SK-N-SH (cell line): ENCODE data around the gene KIF1A. TPM values are rescaled to one million over a fixed set of nuclear protein-coding genes. Genes with fewer than 3 reads are reported as not detected.

Experiments used
- CTCF ChIA-PET: fragments of 300-600, 350-600 bp; formaldehyde crosslinking; extraction: SDS; loops from one replicate; lab custom pipeline; 2021; lab: Yijun Ruan, JAX
- POLR2A ChIA-PET: fragments of 350-600 bp; sonication (Branson Sonifier 250); formaldehyde crosslinking; extraction: SDS; loops from one replicate; lab custom pipeline; 2020; ENCODE audit warnings: antibody characterized with exemption, inconsistent platforms; lab: Yijun Ruan, JAX
- DNase-seq: peaks from one replicate; pipeline ENCODE4 v3.0.0; 2012
- H2AFZ ChIP-seq: fragments of 200-600 bp; sonication (generic); 2 replicates; pipeline ENCODE4 v1.8.1; 2016; ENCODE audit warnings: antibody characterized with exemption, mild to moderate bottlenecking, low read depth
- H3F3A ChIP-seq: fragments of 200-600 bp; sonication (generic); replicated peaks from 2 replicates; pipeline ENCODE3; 2016; ENCODE audit warnings: antibody characterized with exemption, mild to moderate bottlenecking; ENCODE audit not compliant: insufficient read depth
- H3K27ac ChIP-seq, 2 experiments: fragments of 200-500 bp in 1 of 2; fragments of 200-600 bp in 1 of 2; sonication (Bioruptor generic) in 1 of 2; sonication (generic), shearing (Covaris generic) in 1 of 2; 2 replicates each; pipeline versions ENCODE4 v1.5.1 to v1.6.1; 2014 to 2016; ENCODE audit warnings: low read depth in 2 of 2, inconsistent platforms in 1 of 2, low read length in 1 of 2, mild to moderate bottlenecking in 1 of 2, mixed read lengths in 1 of 2
- H3K27me3 ChIP-seq: fragments of 200-600 bp; sonication (generic), shearing (Covaris generic); 2 replicates; pipeline ENCODE4 v1.6.1; 2016; ENCODE audit warnings: mixed run types; ENCODE audit not compliant: insufficient read depth
- H3K36me3 ChIP-seq, 2 experiments: fragments of 200-500 bp in 1 of 2; fragments of 200-600 bp in 1 of 2; sonication (Bioruptor generic) in 1 of 2; sonication (generic) in 1 of 2; replicated peaks in 1 of 2; 2 replicates each; pipeline versions ENCODE3 to v1.5.1; 2014 to 2016; ENCODE audit warnings: low read length in 1 of 2, mild to moderate bottlenecking in 1 of 2; ENCODE audit not compliant: insufficient read depth in 2 of 2, control insufficient read depth in 1 of 2
- H3K4me1 ChIP-seq, 2 experiments: fragments of 200-500 bp in 1 of 2; fragments of 200-600 bp in 1 of 2; sonication (Bioruptor generic) in 1 of 2; sonication (generic), shearing (Covaris generic) in 1 of 2; 2 replicates each; pipeline versions ENCODE4 v1.5.1 to v1.6.1; 2014 to 2016; ENCODE audit warnings: low read depth in 1 of 2, low read length in 1 of 2, mixed run types in 1 of 2; ENCODE audit not compliant: insufficient read depth in 2 of 2, control insufficient read depth in 1 of 2
- H3K4me2 ChIP-seq: fragments of 200-600 bp; sonication (generic), shearing (Covaris generic); 2 replicates; pipeline ENCODE4 v1.6.1; 2017; ENCODE audit warnings: mixed run types
- H3K4me3 ChIP-seq, 2 experiments: fragments of 200-500 bp in 1 of 2; fragments of 200-600 bp in 1 of 2; sonication (Bioruptor generic) in 1 of 2; sonication (generic), shearing (Covaris generic) in 1 of 2; 2 replicates each; pipeline versions ENCODE4 v1.5.1 to v1.8.1; 2014 to 2016; ENCODE audit warnings: low read depth in 2 of 2, inconsistent platforms in 1 of 2, low read length in 1 of 2, mild to moderate bottlenecking in 1 of 2, mixed read lengths in 1 of 2, moderate library complexity in 1 of 2
- H3K79me2 ChIP-seq: fragments of 200-600 bp; sonication (generic); 2 replicates; pipeline ENCODE4 v1.8.1; 2017; ENCODE audit warnings: mild to moderate bottlenecking; ENCODE audit not compliant: insufficient read depth
- H3K9ac ChIP-seq: fragments of 200-600 bp; sonication (generic); 2 replicates; pipeline ENCODE4 v1.6.1; 2017; ENCODE audit warnings: mixed run types
- H3K9me2 ChIP-seq: fragments of 200-600 bp; sonication (generic); 2 replicates; pipeline ENCODE4 v1.6.1; 2017; ENCODE audit warnings: mixed run types
- H3K9me3 ChIP-seq: fragments of 200-600 bp; sonication (generic); 2 replicates; pipeline ENCODE4 v1.6.1; 2017; ENCODE audit warnings: mixed run types, mild to moderate bottlenecking, moderate library complexity
- H4K20me1 ChIP-seq: fragments of 200-600 bp; sonication (generic); 2 replicates; pipeline ENCODE4 v1.6.1; 2017; ENCODE audit warnings: mild to moderate bottlenecking, mixed run types; ENCODE audit not compliant: insufficient read depth
- CTCF ChIP-seq: fragments of 200-600 bp; sonication (generic); IDR thresholded peaks from 2 replicates; pipeline ENCODE4 v1.6.1; 2017; ENCODE audit warnings: antibody characterized with exemption, mild to moderate bottlenecking, moderate library complexity
- EP300 ChIP-seq, 2 experiments: IDR thresholded peaks; 2 replicates each; pipeline versions ENCODE4 v1.4.0 to v1.6.1; 2012; ENCODE audit warnings: borderline replicate concordance in 1 of 2, low read depth in 1 of 2, low read length in 1 of 2
- FOSL2 ChIP-seq: IDR thresholded peaks from 2 replicates; pipeline ENCODE4 v1.4.0; 2012; ENCODE audit warnings: low read depth, mild to moderate bottlenecking, moderate library complexity, borderline replicate concordance
- FOXJ3 ChIP-seq: sonication (generic); formaldehyde crosslinking; IDR thresholded peaks from 2 replicates; pipeline ENCODE4 v1.5.1; 2020; ENCODE audit warnings: mild to moderate bottlenecking, missing genetic modification reagents
- FOXM1 ChIP-seq: IDR thresholded peaks from 2 replicates; pipeline ENCODE4 v1.4.0; 2012; ENCODE audit warnings: low read depth, mild to moderate bottlenecking
- NFIC ChIP-seq: IDR thresholded peaks from 2 replicates; pipeline ENCODE4 v1.4.0; 2012; ENCODE audit warnings: borderline replicate concordance
- NRF1 ChIP-seq: IDR thresholded peaks from 2 replicates; pipeline ENCODE4 v1.6.1; 2012; ENCODE audit warnings: low read depth, mild to moderate bottlenecking, low read length
- RAD21 ChIP-seq: IDR thresholded peaks from 2 replicates; pipeline ENCODE4 v1.6.1; 2012; ENCODE audit warnings: mild to moderate bottlenecking, low read length
- RCOR1 ChIP-seq: fragments of 150-350 bp; IDR thresholded peaks from 2 replicates; pipeline ENCODE4 v1.6.1; 2017; ENCODE audit warnings: antibody characterized with exemption, low read length
- RFX5 ChIP-seq: IDR thresholded peaks from 2 replicates; pipeline ENCODE4 v1.6.1; 2012; ENCODE audit warnings: mild to moderate bottlenecking, improper control_type of control experiment, low read length
- RXRA ChIP-seq: IDR thresholded peaks from 2 replicates; pipeline ENCODE4 v1.4.0; 2012; ENCODE audit warnings: low read depth, mild to moderate bottlenecking, borderline replicate concordance
- SIN3A ChIP-seq: IDR thresholded peaks from 2 replicates; pipeline ENCODE4 v1.6.1; 2012; ENCODE audit warnings: low read depth, mild to moderate bottlenecking, low read length, moderate library complexity, borderline replicate concordance
- SMC3 ChIP-seq: IDR thresholded peaks from 2 replicates; pipeline ENCODE4 v1.6.1; 2012; ENCODE audit warnings: low read depth, low read length, improper control_type of control experiment
- TAF1 ChIP-seq: IDR thresholded peaks from 2 replicates; pipeline ENCODE4 v1.6.1; 2012; ENCODE audit warnings: low read depth, mild to moderate bottlenecking, low read length, moderate library complexity, borderline replicate concordance
- USF1 ChIP-seq: IDR thresholded peaks from 2 replicates; pipeline ENCODE4 v1.4.0; 2012; ENCODE audit warnings: low read depth, borderline replicate concordance
- USF2 ChIP-seq: fragments of 150-350 bp; IDR thresholded peaks from 2 replicates; pipeline ENCODE4 v1.6.1; 2017; ENCODE audit warnings: antibody characterized with exemption, low read length, low read depth, borderline replicate concordance
- WGBS: methylation state at CpG from one replicate; pipeline ENCODE4 v1.1.6; 2017; ENCODE audit warnings: low lambda C conversion rate; 5-methylcytosine and 5-hydroxymethylcytosine counted together
- polyA plus RNA-seq, 3 experiments: library from polyadenylated mRNA; depleted of rRNA; stranded (reverse); fragments of >200 nt; gene quantifications; 2 replicates each; pipeline ENCODE4 v1.2.3, GENCODE V29; 2012
- TF ChIP-seq, protein P1 (sequence below): fragments of 150-350 bp; IDR thresholded peaks from 2 replicates; pipeline ENCODE4 v1.6.1; 2016; ENCODE audit warnings: mild to moderate bottlenecking, low read depth, low read length

KIF1A gene
- polyA plus RNA-seq, 1 of the 3 experiments (the other 2 are of a cell fraction): 0.21 TPM

DNA sequence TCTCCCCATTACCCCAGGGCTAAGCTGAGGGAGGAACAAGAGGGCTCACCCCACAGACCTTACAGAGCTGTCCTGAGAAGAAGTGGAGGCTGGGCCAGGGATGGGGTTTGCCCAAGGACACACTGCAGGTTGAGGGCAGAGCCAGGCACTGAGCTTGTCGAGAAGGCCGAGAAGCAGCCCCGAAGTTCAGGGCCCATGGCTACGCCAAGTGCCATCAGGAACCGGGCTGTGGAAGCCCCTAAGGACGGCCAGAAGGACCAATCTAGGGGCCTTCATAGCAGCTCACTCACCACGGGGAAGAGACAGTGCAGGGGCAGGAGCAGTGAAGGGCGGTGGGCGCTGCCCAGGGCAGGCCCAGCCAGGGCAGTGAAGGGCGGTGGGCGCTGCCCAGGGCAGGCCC lies 30.0 kb upstream of the KIF1A start:
- no peak overlapping the region for H3K4me3 ChIP-seq
- no peaks in the 10 kb centered on the region for H4K20me1 ChIP-seq
- H3K36me3 ChIP-seq: no peaks in the 10 kb centered on the region
- H3F3A ChIP-seq: no peaks in the 10 kb centered on the region
- no peaks in the 10 kb centered on the region for H3K4me1 ChIP-seq
- H3K79me2 ChIP-seq: no peaks in the 10 kb centered on the region
- H3K27me3 ChIP-seq: no peaks in the 10 kb centered on the region; the same call in 1 of the 2 replicates
- H3K9me2 ChIP-seq: no peaks in the 10 kb centered on the region
- H3K27ac ChIP-seq: no peak overlapping the region
- H3K9me3 ChIP-seq: no peaks in the 10 kb centered on the region
- DNase-seq: no peak
- ChIA-PET CTCF (interaction anchor here (1.3 to 6.4 kb wide), 4 partner anchors 8 to 65 kb away, joined by 3 to 71 read pairs (median 4); no protein-coding TSS in a partner anchor), POLR2A (no interaction called here)
- H2AFZ ChIP-seq: no peak overlapping the region
- 53% methylated on average over 6 of the region's 11 CpGs for WGBS
- no peak for TF ChIP-seq TAF1
- no peak for TF ChIP-seq USF2
- no peak overlapping the region for H3K4me2 ChIP-seq
- H3K9ac ChIP-seq: no peak overlapping the region

DNA sequence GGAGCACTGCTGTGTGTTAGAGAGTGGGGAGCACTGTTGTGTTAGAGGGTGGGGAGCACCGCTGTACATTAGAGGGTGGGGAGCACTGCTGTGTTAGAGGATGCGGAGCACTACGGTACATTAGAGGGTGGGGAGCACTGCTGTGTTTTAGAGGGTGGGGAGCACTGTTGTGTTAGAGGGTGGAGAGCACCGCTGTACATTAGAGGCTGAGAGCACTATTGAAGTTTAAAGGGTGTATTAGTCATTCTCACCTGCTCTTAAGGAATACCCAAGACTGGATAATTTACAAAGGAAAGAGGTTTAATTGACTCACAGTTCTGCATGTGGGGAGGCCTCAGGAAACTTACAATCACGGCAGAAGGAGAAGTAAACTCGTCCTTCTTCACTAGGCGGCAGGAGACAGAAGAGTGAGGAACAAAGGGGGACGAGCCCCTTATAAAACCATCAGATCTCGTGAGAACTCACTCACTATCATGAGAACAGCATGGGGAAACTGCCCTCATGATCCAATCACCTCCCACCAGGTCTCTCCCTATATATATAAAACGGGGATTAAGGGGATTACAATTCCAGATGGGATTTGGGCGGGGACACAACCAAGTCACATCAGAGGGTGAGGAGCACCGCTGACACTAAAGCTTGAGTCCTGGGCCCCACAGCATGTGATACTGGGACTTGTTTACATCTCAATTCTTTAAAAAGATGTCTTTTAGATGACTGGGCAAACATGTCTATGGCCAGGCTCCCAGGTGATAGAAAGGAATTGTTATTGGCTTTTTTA lies 29.1 kb upstream of the KIF1A start:
- ChIA-PET POLR2A (no interaction called here), CTCF (interaction anchor here (1.3 to 6.4 kb wide), 4 partner anchors 9 to 66 kb away, joined by 3 to 71 read pairs (median 4); no protein-coding TSS in a partner anchor)
- Histone ChIP-seq H3K9me2 (no peaks in the 10 kb centered on the region), H3K4me1 (no peaks in the 10 kb centered on the region), H3K79me2 (no peaks in the 10 kb centered on the region), H3K36me3 (no peaks in the 10 kb centered on the region), H3K4me3 (no peak overlapping the region), H3K27ac (no peak overlapping the region), H4K20me1 (no peaks in the 10 kb centered on the region), H3K9me3 (no peaks in the 10 kb centered on the region), H3K4me2 (no peak overlapping the region), H2AFZ (no peak overlapping the region), H3K27me3 (no peaks in the 10 kb centered on the region; the same call in 1 of the 2 replicates), H3K9ac (no peak overlapping the region), H3F3A (no peaks in the 10 kb centered on the region)
- no peak for DNase-seq
- WGBS: 65% methylated on average over 12 of the region's 12 CpGs
- TF ChIP-seq RXRA (no peak), SIN3A (no peak), SMC3 (no peak), FOSL2 (no peak), RCOR1 (no peak), NRF1 (no peak), EP300 (IDR thresholded peaks at IDR 0.05; ENCODE audit: borderline replicate concordance in 1 of 2, low read depth in 1 of 2, low read length in 1 of 2) (no peak), FOXM1 (no peak), FOXJ3 (CRISPR knock-in tag) (no peak), NFIC (no peak), USF1 (no peak), RFX5 (no peak), CTCF (no peak), RAD21 (no peak)
- TF ChIP-seq, protein P1, sequence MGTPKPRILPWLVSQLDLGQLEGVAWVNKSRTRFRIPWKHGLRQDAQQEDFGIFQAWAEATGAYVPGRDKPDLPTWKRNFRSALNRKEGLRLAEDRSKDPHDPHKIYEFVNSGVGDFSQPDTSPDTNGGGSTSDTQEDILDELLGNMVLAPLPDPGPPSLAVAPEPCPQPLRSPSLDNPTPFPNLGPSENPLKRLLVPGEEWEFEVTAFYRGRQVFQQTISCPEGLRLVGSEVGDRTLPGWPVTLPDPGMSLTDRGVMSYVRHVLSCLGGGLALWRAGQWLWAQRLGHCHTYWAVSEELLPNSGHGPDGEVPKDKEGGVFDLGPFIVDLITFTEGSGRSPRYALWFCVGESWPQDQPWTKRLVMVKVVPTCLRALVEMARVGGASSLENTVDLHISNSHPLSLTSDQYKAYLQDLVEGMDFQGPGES: no peak
